Endothelial cell of umbilical vein (primary cell): Measurements from ENCODE around the gene WASF2. TPM values are rescaled to one million over a fixed set of nuclear protein-coding genes. Genes with fewer than 3 reads are reported as not detected.

Source experiments
- BruUV-seq: library from RNA; stranded (reverse); fragments of 400-500 nt; replicated peaks from 2 replicates; lab custom pipeline; 2021; lab: Mats Ljungman, UMichigan
- CTCF ChIA-PET: fragments of 300-600, 350-600 bp; sonication (Branson Sonifier 250); formaldehyde crosslinking; loops from one replicate; lab custom pipeline; 2021; ENCODE audit warnings: antibody characterized with exemption, inconsistent platforms; lab: Charles Lee
- POLR2A ChIA-PET: fragments of 300-600, 350-600 bp; sonication (Branson Sonifier 250); formaldehyde crosslinking; loops from one replicate; lab custom pipeline; 2021; ENCODE audit warnings: antibody characterized with exemption, inconsistent platforms; lab: Charles Lee
- DNase-seq: peaks from one replicate; pipeline ENCODE4 v3.0.0-alpha.2; 2011; ENCODE audit warnings: low read depth, low spot score
- FAIRE-seq: peaks from 2 replicates; lab custom pipeline; 2011; peaks lifted over from hg19 to GRCh38; lab: Jason Lieb, UNC
- H2AFZ ChIP-seq: 2 replicates; pipeline ENCODE4 v1.6.0; 2012; ENCODE audit warnings: low read depth, low read length, control low read depth, inconsistent platforms
- H3K27ac ChIP-seq: 2 replicates; pipeline ENCODE4 v1.5.1; 2011; ENCODE audit warnings: low read depth, mild to moderate bottlenecking, control low read depth, low read length, moderate library complexity; ENCODE audit not compliant: insufficient read depth
- H3K27me3 ChIP-seq, 2 experiments: 2 replicates each; pipeline versions ENCODE4 v1.6.0 to v1.6.1; 2011; ENCODE audit warnings: low read length in 2 of 2, mixed read lengths in 1 of 2; ENCODE audit not compliant: control insufficient read depth in 2 of 2, insufficient read depth in 2 of 2
- H3K36me3 ChIP-seq, 2 experiments: 2 replicates in 1 of 2; 3 replicates in 1 of 2; pipeline ENCODE4 v1.5.1; 2011; ENCODE audit warnings: low read length in 2 of 2, mild to moderate bottlenecking in 1 of 2, moderate library complexity in 1 of 2; ENCODE audit not compliant: control insufficient read depth in 2 of 2, insufficient read depth in 2 of 2; ENCODE audit errors: extremely low read depth in 1 of 2
- H3K4me1 ChIP-seq: 3 replicates; pipeline ENCODE4 v1.5.1; 2011; ENCODE audit warnings: mild to moderate bottlenecking, low read length; ENCODE audit not compliant: control insufficient read depth, insufficient read depth; ENCODE audit errors: extremely low read depth
- H3K4me2 ChIP-seq: 2 replicates; pipeline ENCODE4 v1.6.1; 2011; ENCODE audit warnings: low read length, control low read depth, mixed read lengths; ENCODE audit not compliant: insufficient read depth
- H3K4me3 ChIP-seq, 3 experiments: fragments of 200-600 bp in 1 of 3; sonication (generic), shearing (Covaris generic) in 1 of 3; replicated peaks in 1 of 3; 2 replicates each; pipeline ENCODE4 v1.5.1; 2011 to 2016; ENCODE audit warnings: control low read depth in 3 of 3, low read length in 3 of 3, mild to moderate bottlenecking in 2 of 3, inconsistent platforms in 1 of 3, low read depth in 1 of 3, moderate library complexity in 1 of 3; ENCODE audit not compliant: insufficient read depth in 1 of 3
- H3K79me2 ChIP-seq: 2 replicates; pipeline ENCODE4 v1.6.0; 2012; ENCODE audit warnings: low read length, inconsistent platforms; ENCODE audit not compliant: control insufficient read depth, insufficient read depth
- H3K9ac ChIP-seq: replicated peaks from 2 replicates; pipeline ENCODE3; 2011; ENCODE audit warnings: low read length, control low read depth; ENCODE audit not compliant: insufficient read depth; ENCODE audit errors: extremely low read depth
- H3K9me1 ChIP-seq: replicated peaks from 3 replicates; pipeline ENCODE4 v1.6.0; 2011; ENCODE audit warnings: mild to moderate bottlenecking, low read length; ENCODE audit not compliant: control insufficient read depth, insufficient read depth; ENCODE audit errors: extremely low read depth
- H3K9me3 ChIP-seq: replicated peaks from 2 replicates; pipeline ENCODE4 v1.5.1; 2012; ENCODE audit warnings: low read length, inconsistent platforms; ENCODE audit not compliant: control insufficient read depth, insufficient read depth
- H4K20me1 ChIP-seq: replicated peaks from 2 replicates; pipeline ENCODE3; 2011; ENCODE audit warnings: mild to moderate bottlenecking, low read length; ENCODE audit not compliant: control insufficient read depth, insufficient read depth; ENCODE audit errors: extremely low read depth
- GATA2 ChIP-seq: IDR thresholded peaks from 2 replicates; pipeline ENCODE4 v1.7.0; 2011; ENCODE audit warnings: low read depth, mild to moderate bottlenecking, moderate library complexity, mixed read lengths, low read length; ENCODE audit not compliant: insufficient read length, insufficient read depth
- MYC ChIP-seq: IDR thresholded peaks from one replicate; pipeline ENCODE4 v1.6.1; 2011; ENCODE audit warnings: mild to moderate bottlenecking, low read depth, low read length
- POLR2A ChIP-seq: IDR thresholded peaks from 2 replicates; pipeline ENCODE4 v1.6.1; 2012; ENCODE audit warnings: low read depth, mild to moderate bottlenecking, control low read depth, low read length
- POLR2AphosphoS5 ChIP-seq: IDR thresholded peaks from 2 replicates; pipeline ENCODE4 v1.6.1; 2012; ENCODE audit warnings: low read depth, mild to moderate bottlenecking, control low read depth, low read length, moderate library complexity; ENCODE audit not compliant: insufficient read depth
- dilution Hi-C: fragments of 300-500 bp; cut with MboI; formaldehyde crosslinking; loops from one replicate; pipeline ENCODE4 v1.15.0; 2019; ENCODE audit warnings: low sequenced_read_pairs; ENCODE audit not compliant: extremely low pct_ligation_motif_present
- intact Hi-C: fragments of 100-400 bp; cut with micrococcal nuclease; formaldehyde crosslinking; loops from one replicate; pipeline ENCODE4 v1.10.0; 2022
- polyA plus RNA-seq, 4 experiments: library from polyadenylated mRNA; depleted of rRNA in 3 of 4; stranded (reverse) in 3 of 4; unstranded in 1 of 4; fragments of >200 nt; gene quantifications; 2 replicates each; pipeline versions ENCODE4 v1.2.1 to v1.2.3, GENCODE V29; 2011 to 2012; ENCODE audit warnings: missing spikeins in 1 of 4
- total RNA-seq: library from RNA; stranded (reverse); gene quantifications from 2 replicates; pipeline ENCODE4 v1.2.3, GENCODE V29; 2021
- TF ChIP-seq, protein P1 (sequence below), 2 donors: IDR thresholded peaks; 1 replicate in 1 of 2; 2 replicates in 1 of 2; pipeline ENCODE4 v1.5.1; 2011; ENCODE audit warnings: low read length in 2 of 2, mild to moderate bottlenecking in 2 of 2, moderate library complexity in 2 of 2, control low read depth in 1 of 2, inconsistent platforms in 1 of 2, low read depth in 1 of 2; ENCODE audit not compliant: insufficient read depth in 1 of 2; ENCODE audit errors: extremely low read depth in 1 of 2

Gene WASF2
- total and polyA plus RNA-seq, 2 donors (not counting 3 experiments of a cell fraction or from before 2014, with no cell fraction given): 76.9 to 172 TPM

GRCh38 chr1:27417713-27418112 lies 72.3 kb downstream of the WASF2 start:
- peaks cover 34 to 41% of the 10 kb centered on the region in 2 experiments for H3K36me3 ChIP-seq
- TF ChIP-seq POLR2AphosphoS5 (no peak), GATA2 (no peak), MYC (no peak)
- no TSS peak for BruUV-seq
- no peak overlapping the region for H3K4me2 ChIP-seq
- no peaks in the 10 kb centered on the region for H3K27me3 ChIP-seq
- no peak overlapping the region for H3K9ac ChIP-seq
- H3K4me1 ChIP-seq: peaks cover 5% of the 10 kb centered on the region
- no peak overlapping the region for H3K27ac ChIP-seq
- H3K9me1 ChIP-seq: no peaks in the 10 kb centered on the region
- H2AFZ ChIP-seq: no peak overlapping the region
- peaks cover 16% of the 10 kb centered on the region for H3K79me2 ChIP-seq
- DNase-seq (no peak), FAIRE-seq (no peak)
- POLR2A ChIA-PET: no interaction called here
- H3K4me3 ChIP-seq: no peak overlapping the region
- intact Hi-C loops (loop anchor here (5.0 kb wide), 1 partner anchor 110 kb away; no protein-coding TSS in a partner anchor), dilution Hi-C loops (loop anchor here (25.0 kb wide), 1 partner anchor 170 kb away; no protein-coding TSS in a partner anchor)
- CTCF ChIA-PET: interaction anchor here (0.8 to 8.0 kb wide), 5 partner anchors 8 to 139 kb away, joined by 3 to 70 read pairs (median 6); no protein-coding TSS in a partner anchor
- H4K20me1 ChIP-seq: no peaks in the 10 kb centered on the region
- no peaks in the 10 kb centered on the region for H3K9me3 ChIP-seq

GRCh38 chr1:27416387-27417111 lies 73.4 kb downstream of the WASF2 start:
- H4K20me1 ChIP-seq: no peaks in the 10 kb centered on the region
- CTCF ChIA-PET: interaction anchor here (0.7 to 8.0 kb wide), 51 partner anchors 8 to 253 kb away, joined by 3 to 74 read pairs (median 5); partner anchors contain the start of genes AHDC1 and WASF2
- H3K4me2 ChIP-seq: no peak overlapping the region
- POLR2A ChIA-PET: interaction anchor here (1.0 kb wide), 1 partner anchor 12 kb away, joined by 4 read pairs; no protein-coding TSS in a partner anchor
- no peak overlapping the region for H2AFZ ChIP-seq
- dilution Hi-C loops: loop anchor here (25.0 kb wide), 1 partner anchor 171 kb away; no protein-coding TSS in a partner anchor
- no TSS peak for BruUV-seq
- FAIRE-seq (peak; percentile 74), DNase-seq (peak; percentile 80)
- H3K9me1 ChIP-seq: no peaks in the 10 kb centered on the region
- no peak overlapping the region for H3K27ac ChIP-seq
- peaks cover 40 to 48% of the 10 kb centered on the region in 2 experiments for H3K36me3 ChIP-seq
- no peaks in the 10 kb centered on the region for H3K9me3 ChIP-seq
- intact Hi-C loops: loop anchor here (1.0 to 5.0 kb wide), 3 partner anchors 74 to 190 kb away; partner anchors contain the start of gene WASF2
- H3K27me3 ChIP-seq: no peaks in the 10 kb centered on the region
- peaks cover 13% of the 10 kb centered on the region for H3K79me2 ChIP-seq
- no peak overlapping the region for H3K9ac ChIP-seq
- no peak for TF ChIP-seq POLR2A
- TF ChIP-seq, protein P1, sequence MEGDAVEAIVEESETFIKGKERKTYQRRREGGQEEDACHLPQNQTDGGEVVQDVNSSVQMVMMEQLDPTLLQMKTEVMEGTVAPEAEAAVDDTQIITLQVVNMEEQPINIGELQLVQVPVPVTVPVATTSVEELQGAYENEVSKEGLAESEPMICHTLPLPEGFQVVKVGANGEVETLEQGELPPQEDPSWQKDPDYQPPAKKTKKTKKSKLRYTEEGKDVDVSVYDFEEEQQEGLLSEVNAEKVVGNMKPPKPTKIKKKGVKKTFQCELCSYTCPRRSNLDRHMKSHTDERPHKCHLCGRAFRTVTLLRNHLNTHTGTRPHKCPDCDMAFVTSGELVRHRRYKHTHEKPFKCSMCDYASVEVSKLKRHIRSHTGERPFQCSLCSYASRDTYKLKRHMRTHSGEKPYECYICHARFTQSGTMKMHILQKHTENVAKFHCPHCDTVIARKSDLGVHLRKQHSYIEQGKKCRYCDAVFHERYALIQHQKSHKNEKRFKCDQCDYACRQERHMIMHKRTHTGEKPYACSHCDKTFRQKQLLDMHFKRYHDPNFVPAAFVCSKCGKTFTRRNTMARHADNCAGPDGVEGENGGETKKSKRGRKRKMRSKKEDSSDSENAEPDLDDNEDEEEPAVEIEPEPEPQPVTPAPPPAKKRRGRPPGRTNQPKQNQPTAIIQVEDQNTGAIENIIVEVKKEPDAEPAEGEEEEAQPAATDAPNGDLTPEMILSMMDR (IDR thresholded peaks at IDR 0.05; ENCODE audit: extremely low read depth in 1 of 2, insufficient read depth in 1 of 2, low read depth in 1 of 2, low read length in 2 of 2): peak; percentile 75 to 76
- H3K4me1 ChIP-seq: peaks cover 5% of the 10 kb centered on the region
- H3K4me3 ChIP-seq: no peak overlapping the region
